K562 (cell line): Measurements from ENCODE around the gene DZIP1. TPM values are rescaled to one million over a fixed set of nuclear protein-coding genes. Genes with fewer than 3 reads are reported as not detected.

Experiments
- BCOR ChIP-seq: fragments of 450-650 bp; IDR thresholded peaks from 2 replicates; pipeline ENCODE4 v1.6.1; 2016
- HMGN3 ChIP-seq: IDR thresholded peaks from 2 replicates; pipeline ENCODE4 v1.6.1; 2011; ENCODE audit warnings: borderline replicate concordance, low read depth, mild to moderate bottlenecking, mixed read lengths, low read length; ENCODE audit not compliant: insufficient read length; ENCODE audit errors: extremely low read depth
- KLF13 ChIP-seq: fragments of 450-650 bp; IDR thresholded peaks from 2 replicates; pipeline ENCODE4 v1.6.1; 2016; ENCODE audit warnings: missing genetic modification characterization, low read depth, mild to moderate bottlenecking, missing compliant biosample characterization, moderate library complexity, borderline replicate concordance
- NCOR1 ChIP-seq: fragments of 450-650 bp; IDR thresholded peaks from 2 replicates; pipeline ENCODE4 v1.6.1; 2016; ENCODE audit warnings: mild to moderate bottlenecking, moderate library complexity
- ZC3H4 ChIP-seq: sonication (generic); formaldehyde crosslinking; IDR thresholded peaks from 2 replicates; pipeline ENCODE4 v1.9.0; 2021; ENCODE audit warnings: missing genetic modification reagents, borderline replicate concordance
- ZFPM2 ChIP-seq: fragments of 250-450 bp; sonication (Bioruptor Pico); IDR thresholded peaks from 2 replicates; pipeline ENCODE4 v1.5.1; 2022; ENCODE audit warnings: mild to moderate bottlenecking
- ZNF212 ChIP-seq: fragments of 450-650 bp; formaldehyde crosslinking; IDR thresholded peaks from 2 replicates; pipeline ENCODE4 v1.4.0; 2020; ENCODE audit warnings: mild to moderate bottlenecking
- polyA plus RNA-seq, 8 experiments: library from polyadenylated mRNA; depleted of rRNA in 4 of 8; stranded (reverse) in 5 of 8; unstranded in 3 of 8; fragments of >200 nt; fragmentation: Nextera tagmentation in 2 of 8; fragmentation: Illumina TruSeq in 1 of 8; extraction: Ambion mirVana in 2 of 8; extraction: Trizol in 1 of 8; gene quantifications; 2 replicates each; pipeline versions ENCODE4 v1.2.1 to v1.2.3, GENCODE V29; 2011 to 2014; ENCODE audit warnings: inconsistent platforms in 1 of 8, missing spikeins in 1 of 8
- total RNA-seq, 7 experiments: library from RNA; depleted of rRNA in 6 of 7; stranded (reverse); fragments of >200 nt in 6 of 7; fragmentation: Illumina TruSeq in 2 of 7; extraction: Trizol in 2 of 7; gene quantifications; 2 replicates each; pipeline versions ENCODE4 v1.2.1 to v1.2.3, GENCODE V29; 2011 to 2021; ENCODE audit warnings: low replicate concordance in 1 of 7
- TF ChIP-seq, protein P1 (sequence below): sonication (generic); formaldehyde crosslinking; IDR thresholded peaks from 2 replicates; pipeline ENCODE4 v1.8.0; 2022; ENCODE audit warnings: mild to moderate bottlenecking, missing genetic modification reagents
- TF ChIP-seq, protein P2 (sequence below), 2 experiments: fragments of 450-650 bp in 1 of 2; sonication (generic) in 1 of 2; formaldehyde crosslinking in 1 of 2; IDR thresholded peaks; 2 replicates each; pipeline versions ENCODE4 v1.7.1 to v1.9.0; 2016 to 2022; ENCODE audit warnings: inconsistent platforms in 1 of 2, mild to moderate bottlenecking in 1 of 2, missing genetic modification reagents in 1 of 2
- TF ChIP-seq, protein P3 (sequence below): sonication (generic); formaldehyde crosslinking; IDR thresholded peaks from 2 replicates; pipeline ENCODE4 v1.8.0; 2022; ENCODE audit warnings: mild to moderate bottlenecking, missing genetic modification reagents

DZIP1 gene
- total and polyA plus RNA-seq, 9 of the 15 experiments (the other 6 are each of a cell fraction or from before 2014, with no cell fraction given) = 0.07 TPM; not detected in 8

DNA sequence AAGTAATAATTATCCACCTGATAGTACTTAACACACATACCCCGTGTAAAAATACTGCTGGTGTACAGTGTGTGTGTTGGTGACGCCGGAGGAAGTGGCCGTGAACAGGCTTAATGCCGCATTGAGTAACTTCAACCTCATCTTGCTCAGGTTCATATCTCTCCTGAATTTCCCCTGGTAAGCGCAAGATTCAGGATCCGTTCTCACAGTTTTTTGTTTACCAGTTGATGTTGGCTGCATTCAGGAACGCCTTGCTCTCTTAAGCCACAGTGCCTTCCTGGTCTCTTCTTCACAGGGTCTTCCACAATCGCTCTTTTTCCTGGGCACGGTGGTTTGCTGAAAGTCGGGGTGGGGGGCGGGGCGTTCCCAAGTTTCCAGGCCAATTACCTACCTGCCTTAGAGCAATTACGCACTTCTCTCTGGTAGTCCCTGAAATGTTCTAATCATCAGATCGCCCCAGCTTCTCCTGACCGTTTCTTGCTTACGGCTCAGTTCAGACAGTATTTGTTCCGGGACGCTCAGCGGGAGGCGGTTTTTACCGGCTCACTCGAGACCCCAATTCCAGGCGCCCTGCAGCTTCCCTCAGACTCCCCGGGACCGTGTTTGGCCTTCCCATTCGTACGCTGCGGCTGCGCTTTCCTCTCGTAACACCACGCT is 31.7 kb upstream of the DZIP1 start (continued):
- TF ChIP-seq, protein P1, sequence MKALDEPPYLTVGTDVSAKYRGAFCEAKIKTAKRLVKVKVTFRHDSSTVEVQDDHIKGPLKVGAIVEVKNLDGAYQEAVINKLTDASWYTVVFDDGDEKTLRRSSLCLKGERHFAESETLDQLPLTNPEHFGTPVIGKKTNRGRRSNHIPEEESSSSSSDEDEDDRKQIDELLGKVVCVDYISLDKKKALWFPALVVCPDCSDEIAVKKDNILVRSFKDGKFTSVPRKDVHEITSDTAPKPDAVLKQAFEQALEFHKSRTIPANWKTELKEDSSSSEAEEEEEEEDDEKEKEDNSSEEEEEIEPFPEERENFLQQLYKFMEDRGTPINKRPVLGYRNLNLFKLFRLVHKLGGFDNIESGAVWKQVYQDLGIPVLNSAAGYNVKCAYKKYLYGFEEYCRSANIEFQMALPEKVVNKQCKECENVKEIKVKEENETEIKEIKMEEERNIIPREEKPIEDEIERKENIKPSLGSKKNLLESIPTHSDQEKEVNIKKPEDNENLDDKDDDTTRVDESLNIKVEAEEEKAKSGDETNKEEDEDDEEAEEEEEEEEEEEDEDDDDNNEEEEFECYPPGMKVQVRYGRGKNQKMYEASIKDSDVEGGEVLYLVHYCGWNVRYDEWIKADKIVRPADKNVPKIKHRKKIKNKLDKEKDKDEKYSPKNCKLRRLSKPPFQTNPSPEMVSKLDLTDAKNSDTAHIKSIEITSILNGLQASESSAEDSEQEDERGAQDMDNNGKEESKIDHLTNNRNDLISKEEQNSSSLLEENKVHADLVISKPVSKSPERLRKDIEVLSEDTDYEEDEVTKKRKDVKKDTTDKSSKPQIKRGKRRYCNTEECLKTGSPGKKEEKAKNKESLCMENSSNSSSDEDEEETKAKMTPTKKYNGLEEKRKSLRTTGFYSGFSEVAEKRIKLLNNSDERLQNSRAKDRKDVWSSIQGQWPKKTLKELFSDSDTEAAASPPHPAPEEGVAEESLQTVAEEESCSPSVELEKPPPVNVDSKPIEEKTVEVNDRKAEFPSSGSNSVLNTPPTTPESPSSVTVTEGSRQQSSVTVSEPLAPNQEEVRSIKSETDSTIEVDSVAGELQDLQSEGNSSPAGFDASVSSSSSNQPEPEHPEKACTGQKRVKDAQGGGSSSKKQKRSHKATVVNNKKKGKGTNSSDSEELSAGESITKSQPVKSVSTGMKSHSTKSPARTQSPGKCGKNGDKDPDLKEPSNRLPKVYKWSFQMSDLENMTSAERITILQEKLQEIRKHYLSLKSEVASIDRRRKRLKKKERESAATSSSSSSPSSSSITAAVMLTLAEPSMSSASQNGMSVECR = peak; percentile 7; the same call in 1 of the 2 replicates
- TF ChIP-seq ZFPM2 = 0 out of 2 replicates have a peak, but pooled peaks have one; percentile 53
- TF ChIP-seq KLF13 (tag) = no peak
- TF ChIP-seq, protein P2, sequence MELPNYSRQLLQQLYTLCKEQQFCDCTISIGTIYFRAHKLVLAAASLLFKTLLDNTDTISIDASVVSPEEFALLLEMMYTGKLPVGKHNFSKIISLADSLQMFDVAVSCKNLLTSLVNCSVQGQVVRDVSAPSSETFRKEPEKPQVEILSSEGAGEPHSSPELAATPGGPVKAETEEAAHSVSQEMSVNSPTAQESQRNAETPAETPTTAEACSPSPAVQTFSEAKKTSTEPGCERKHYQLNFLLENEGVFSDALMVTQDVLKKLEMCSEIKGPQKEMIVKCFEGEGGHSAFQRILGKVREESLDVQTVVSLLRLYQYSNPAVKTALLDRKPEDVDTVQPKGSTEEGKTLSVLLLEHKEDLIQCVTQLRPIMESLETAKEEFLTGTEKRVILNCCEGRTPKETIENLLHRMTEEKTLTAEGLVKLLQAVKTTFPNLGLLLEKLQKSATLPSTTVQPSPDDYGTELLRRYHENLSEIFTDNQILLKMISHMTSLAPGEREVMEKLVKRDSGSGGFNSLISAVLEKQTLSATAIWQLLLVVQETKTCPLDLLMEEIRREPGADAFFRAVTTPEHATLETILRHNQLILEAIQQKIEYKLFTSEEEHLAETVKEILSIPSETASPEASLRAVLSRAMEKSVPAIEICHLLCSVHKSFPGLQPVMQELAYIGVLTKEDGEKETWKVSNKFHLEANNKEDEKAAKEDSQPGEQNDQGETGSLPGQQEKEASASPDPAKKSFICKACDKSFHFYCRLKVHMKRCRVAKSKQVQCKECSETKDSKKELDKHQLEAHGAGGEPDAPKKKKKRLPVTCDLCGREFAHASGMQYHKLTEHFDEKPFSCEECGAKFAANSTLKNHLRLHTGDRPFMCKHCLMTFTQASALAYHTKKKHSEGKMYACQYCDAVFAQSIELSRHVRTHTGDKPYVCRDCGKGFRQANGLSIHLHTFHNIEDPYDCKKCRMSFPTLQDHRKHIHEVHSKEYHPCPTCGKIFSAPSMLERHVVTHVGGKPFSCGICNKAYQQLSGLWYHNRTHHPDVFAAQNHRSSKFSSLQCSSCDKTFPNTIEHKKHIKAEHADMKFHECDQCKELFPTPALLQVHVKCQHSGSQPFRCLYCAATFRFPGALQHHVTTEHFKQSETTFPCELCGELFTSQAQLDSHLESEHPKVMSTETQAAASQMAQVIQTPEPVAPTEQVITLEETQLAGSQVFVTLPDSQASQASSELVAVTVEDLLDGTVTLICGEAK (IDR thresholded peaks at IDR 0.05) = peak; percentile 12; the same call in 1 of the 2 replicates
- TF ChIP-seq, protein P2 (CRISPR knock-in tag; IDR thresholded peaks at IDR 0.05) = no peak
- no peak for TF ChIP-seq HMGN3
- TF ChIP-seq NCOR1 = no peak
- TF ChIP-seq, protein P3, sequence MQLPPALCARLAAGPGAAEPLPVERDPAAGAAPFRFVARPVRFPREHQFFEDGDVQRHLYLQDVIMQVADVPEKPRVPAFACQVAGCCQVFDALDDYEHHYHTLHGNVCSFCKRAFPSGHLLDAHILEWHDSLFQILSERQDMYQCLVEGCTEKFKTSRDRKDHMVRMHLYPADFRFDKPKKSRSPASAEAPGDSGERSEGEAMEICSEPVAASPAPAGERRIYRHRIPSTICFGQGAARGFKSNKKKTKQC (CRISPR knock-in tag) = peak; percentile 35; the same call in 1 of the 2 replicates
- 0 out of 2 replicates have a peak, but pooled peaks have one; percentile 12 for TF ChIP-seq BCOR
- TF ChIP-seq ZC3H4 (CRISPR knock-in tag) = no peak
- no peak for TF ChIP-seq ZNF212 (CRISPR knock-in tag)
